Activated CD4-positive, CD25-positive, alpha-beta regulatory T cell treated with anti-CD3 and anti-CD28 coated beads, Interleukin-2, amount 50 U/mL, for 72 hours (primary cell): Measurements from ENCODE around the gene PKD1L1.

Source experiments
- DNase-seq: peaks from one replicate; pipeline ENCODE4 v3.0.0; 2021

The PKD1L1 gene

GRCh38 chr7:47896809-47897423 lies 51.4 kb downstream of the PKD1L1 start:
- no peak for DNase-seq

GRCh38 chr7:47895026-47895425 lies 53.2 kb downstream of the PKD1L1 start:
- DNase-seq = no peak

GRCh38 chr7:47893721-47894365 lies 54.4 kb downstream of the PKD1L1 start:
- DNase-seq = no peak

GRCh38 chr7:47893238-47893637 lies 55.0 kb downstream of the PKD1L1 start:
- DNase-seq = no peak

- no peak for DNase-seq
Observed at GRCh38 chr7:47890606-47891005, 57.7 kb downstream of the PKD1L1 start.

- DNase-seq = no peak
Observed at GRCh38 chr7:47890125-47890524, 58.1 kb downstream of the PKD1L1 start.

GRCh38 chr7:47889723-47890122 lies 58.5 kb downstream of the PKD1L1 start:
- no peak for DNase-seq

- no peak for DNase-seq
Observed at GRCh38 chr7:47888371-47889265, 59.6 kb downstream of the PKD1L1 start.

GRCh38 chr7:47887016-47887640 lies 61.1 kb downstream of the PKD1L1 start:
- no peak for DNase-seq

- DNase-seq = no peak
Observed at GRCh38 chr7:47885987-47886811, 62.1 kb downstream of the PKD1L1 start.

GRCh38 chr7:47885309-47885986 lies 62.8 kb downstream of the PKD1L1 start:
- DNase-seq = no peak

GRCh38 chr7:47884675-47885074 lies 63.6 kb downstream of the PKD1L1 start:
- DNase-seq = no peak

GRCh38 chr7:47882635-47883034 lies 65.6 kb downstream of the PKD1L1 start:
- no peak for DNase-seq

- no peak for DNase-seq
Observed at GRCh38 chr7:47881256-47881655, 67.0 kb downstream of the PKD1L1 start.

- no peak for DNase-seq
Observed at GRCh38 chr7:47878662-47879061, 69.6 kb downstream of the PKD1L1 start.

GRCh38 chr7:47877336-47877735 lies 70.9 kb downstream of the PKD1L1 start:
- DNase-seq = no peak

- DNase-seq = no peak
Observed at GRCh38 chr7:47875998-47876744, 72.1 kb downstream of the PKD1L1 start.

GRCh38 chr7:47875406-47875805 lies 72.9 kb downstream of the PKD1L1 start:
- DNase-seq = no peak

- no peak for DNase-seq
Observed at GRCh38 chr7:47873762-47874161, 74.5 kb downstream of the PKD1L1 start.

- DNase-seq = no peak
Observed at GRCh38 chr7:47867286-47867685, 81.0 kb downstream of the PKD1L1 start.

- no peak for DNase-seq
Observed at GRCh38 chr7:47866120-47866519, 82.1 kb downstream of the PKD1L1 start.
